ENCODE results near the gene SURF1.
"Not testable (repeated sequence)": the region's sequence is repeated elsewhere in the genome, so short reads cannot be mapped to it uniquely, and the experiment has no call there.

Gene SURF1

DNA sequence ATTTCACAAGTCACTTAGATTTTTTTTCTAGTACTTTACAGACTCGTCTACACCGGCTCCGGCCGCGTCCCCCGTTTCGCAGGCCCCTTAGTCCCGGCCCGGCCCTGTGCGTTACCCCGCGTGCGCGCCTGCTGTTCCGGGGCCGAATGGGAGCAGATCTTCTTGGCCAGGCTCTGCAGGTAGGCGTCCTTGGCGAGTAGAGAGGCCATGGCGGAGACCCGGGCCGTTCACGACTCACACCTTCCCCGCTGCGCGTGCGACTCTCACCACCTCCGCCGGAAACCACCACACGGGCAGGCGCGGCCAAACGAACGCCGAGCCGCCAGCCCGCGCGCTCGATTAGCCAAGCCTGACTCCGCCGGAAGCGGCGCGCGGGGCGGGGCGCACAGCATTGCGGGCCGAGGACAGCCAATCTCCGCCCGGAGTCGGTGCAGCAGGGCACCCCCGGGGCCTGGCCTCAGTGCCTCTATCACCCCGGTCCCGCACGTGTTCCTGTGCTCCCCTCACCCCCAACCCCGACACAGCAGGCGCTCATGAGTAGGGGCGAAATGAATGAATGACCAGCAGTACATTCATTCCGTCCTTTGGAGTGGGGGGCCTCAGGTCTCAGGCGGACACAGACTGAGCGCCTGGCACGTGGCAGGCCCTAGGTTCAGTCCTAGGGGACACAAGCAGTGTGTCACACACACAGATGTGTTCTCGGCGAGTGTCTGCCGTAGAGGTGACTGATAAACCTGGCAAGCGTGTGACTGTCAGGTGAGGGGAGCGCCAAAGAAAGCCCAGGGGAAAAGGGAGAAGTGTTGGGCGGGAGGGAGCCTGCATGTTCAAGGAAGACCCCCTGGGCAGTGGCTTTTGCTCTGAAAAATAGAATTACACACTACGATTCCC lies 20.1 kb downstream of the SURF1 start, which contains the start of gene SURF6:
TSS of gene SURF6 (minus strand) at position 265 of the 888 bp plus-strand sequence. CDS start at position 209, 56 bp downstream.
- TF ChIP-seq, protein P1, sequence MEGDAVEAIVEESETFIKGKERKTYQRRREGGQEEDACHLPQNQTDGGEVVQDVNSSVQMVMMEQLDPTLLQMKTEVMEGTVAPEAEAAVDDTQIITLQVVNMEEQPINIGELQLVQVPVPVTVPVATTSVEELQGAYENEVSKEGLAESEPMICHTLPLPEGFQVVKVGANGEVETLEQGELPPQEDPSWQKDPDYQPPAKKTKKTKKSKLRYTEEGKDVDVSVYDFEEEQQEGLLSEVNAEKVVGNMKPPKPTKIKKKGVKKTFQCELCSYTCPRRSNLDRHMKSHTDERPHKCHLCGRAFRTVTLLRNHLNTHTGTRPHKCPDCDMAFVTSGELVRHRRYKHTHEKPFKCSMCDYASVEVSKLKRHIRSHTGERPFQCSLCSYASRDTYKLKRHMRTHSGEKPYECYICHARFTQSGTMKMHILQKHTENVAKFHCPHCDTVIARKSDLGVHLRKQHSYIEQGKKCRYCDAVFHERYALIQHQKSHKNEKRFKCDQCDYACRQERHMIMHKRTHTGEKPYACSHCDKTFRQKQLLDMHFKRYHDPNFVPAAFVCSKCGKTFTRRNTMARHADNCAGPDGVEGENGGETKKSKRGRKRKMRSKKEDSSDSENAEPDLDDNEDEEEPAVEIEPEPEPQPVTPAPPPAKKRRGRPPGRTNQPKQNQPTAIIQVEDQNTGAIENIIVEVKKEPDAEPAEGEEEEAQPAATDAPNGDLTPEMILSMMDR (conservative IDR thresholded peaks at IDR 0.05; ENCODE audit: low read length): no peak
- DNase-seq (ENCODE audit: low read depth): peak; percentile 87
- H3K4me3 ChIP-seq (ENCODE audit: low read length): peak within 1 kb of the TSS; percentile 94

DNA sequence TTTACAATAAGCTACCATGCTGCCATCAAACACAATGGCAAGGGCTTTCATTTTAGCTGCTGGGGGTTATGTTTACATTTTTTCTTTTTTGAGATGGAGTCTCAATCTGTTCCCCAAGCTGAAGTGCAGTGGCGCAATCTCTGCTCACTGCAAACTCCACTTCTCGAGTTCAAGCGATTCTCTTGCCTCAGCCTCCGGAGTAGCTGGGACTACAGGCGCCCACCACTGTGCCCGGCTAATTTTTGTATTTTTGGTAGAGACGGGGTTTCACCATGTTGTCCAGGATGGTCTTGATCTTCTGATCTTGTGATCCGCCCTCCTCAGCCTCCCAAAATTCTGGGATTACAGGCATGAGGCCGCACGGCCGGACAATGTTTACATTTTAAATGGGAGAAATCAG lies 21.4 kb downstream of the SURF1 start:
- peak overlapping the region; percentile 94 for H3K4me3 ChIP-seq (ENCODE audit: low read length)
- not testable (repeated sequence) for DNase-seq (ENCODE audit: low read depth)

DNA sequence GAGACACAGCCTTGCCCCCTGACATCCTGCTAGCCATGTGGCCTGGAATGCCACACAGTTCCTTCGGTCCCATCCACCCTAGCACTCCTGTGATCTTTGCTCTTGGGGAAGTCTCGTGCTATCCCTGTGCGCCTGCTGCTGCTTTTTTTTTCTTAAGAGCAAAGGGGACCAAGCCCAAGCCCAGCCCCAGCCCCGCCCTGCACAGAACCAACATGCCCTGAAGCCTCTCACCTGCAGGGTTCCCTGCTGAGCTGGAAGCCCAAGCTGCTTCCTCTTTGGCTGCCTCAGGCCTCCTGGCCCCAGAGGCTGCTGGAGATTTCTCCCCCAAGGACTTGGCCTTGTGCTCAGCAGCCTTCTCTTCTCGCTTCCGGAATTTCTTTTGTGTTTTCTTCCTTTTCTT lies 22.1 kb downstream of the SURF1 start:
- H3K4me3 ChIP-seq (ENCODE audit: low read length): no peak overlapping the region
- DNase-seq (ENCODE audit: low read depth): no peak
- TF ChIP-seq, protein P1 (conservative IDR thresholded peaks at IDR 0.05; ENCODE audit: low read length): no peak

DNA sequence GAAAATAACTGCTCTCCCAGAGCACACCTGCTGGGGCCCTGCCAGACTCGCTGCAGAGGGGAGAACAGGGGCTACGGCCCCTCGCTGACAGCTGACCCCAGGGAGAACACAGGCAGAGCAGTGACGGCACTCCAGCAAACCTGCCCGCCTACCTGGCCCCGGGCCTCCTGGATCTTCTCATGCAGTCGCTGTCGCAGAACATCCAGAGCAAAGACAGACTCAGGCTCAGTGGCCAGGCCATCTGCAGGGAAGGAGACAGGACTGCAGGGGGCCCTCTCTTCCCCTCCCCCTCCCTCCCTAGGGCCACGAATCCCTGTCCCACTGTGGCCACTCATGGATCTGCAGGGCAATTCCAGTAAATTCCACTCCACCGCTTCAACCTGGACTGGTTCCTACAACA lies 22.7 kb downstream of the SURF1 start:
- TF ChIP-seq, protein P1 (conservative IDR thresholded peaks at IDR 0.05; ENCODE audit: low read length): no peak
- no peak for DNase-seq (ENCODE audit: low read depth)
- no peak overlapping the region for H3K4me3 ChIP-seq (ENCODE audit: low read length)

DNA sequence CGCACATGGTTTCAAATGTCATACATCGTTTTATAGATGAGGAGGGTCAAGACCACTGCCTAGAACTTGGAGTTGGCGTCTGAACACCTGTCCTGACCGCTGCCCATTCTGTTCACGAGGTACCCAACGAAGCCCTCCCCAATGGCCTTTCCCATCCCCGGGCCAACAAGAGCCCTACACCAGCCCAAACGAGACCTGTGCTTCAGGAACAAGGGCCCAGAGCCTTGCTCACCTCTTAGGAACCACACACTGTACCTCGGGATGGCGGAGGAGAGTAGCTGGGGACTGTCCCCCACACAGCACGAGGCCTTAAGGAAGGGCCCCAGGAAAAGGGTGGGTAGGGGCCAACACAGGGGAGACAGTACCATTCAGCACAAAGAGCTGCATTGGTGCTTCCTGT lies 23.3 kb downstream of the SURF1 start:
- TF ChIP-seq, protein P1 (conservative IDR thresholded peaks at IDR 0.05; ENCODE audit: low read length): no peak
- no peak overlapping the region for H3K4me3 ChIP-seq (ENCODE audit: low read length)
- no peak for DNase-seq (ENCODE audit: low read depth)

DNA sequence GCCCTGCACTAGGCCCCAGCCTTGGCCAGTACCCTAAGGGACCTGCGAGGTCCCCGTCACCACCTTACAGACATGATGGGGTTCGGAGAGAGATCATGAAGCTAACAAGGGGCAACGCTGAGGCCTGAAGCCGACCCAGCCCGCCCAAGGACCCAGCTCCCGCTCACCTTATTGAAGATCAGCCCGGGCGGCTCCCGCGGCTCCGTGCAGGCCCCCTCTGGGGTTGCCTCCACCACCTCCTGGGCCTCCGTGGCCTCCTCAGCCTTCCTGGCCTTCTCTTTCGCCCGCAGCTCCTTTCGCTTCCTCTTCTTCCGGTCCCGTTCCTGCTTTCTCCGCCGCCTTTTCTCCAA lies 23.9 kb downstream of the SURF1 start:
- TF ChIP-seq, protein P1 (conservative IDR thresholded peaks at IDR 0.05; ENCODE audit: low read length): no peak
- DNase-seq (ENCODE audit: low read depth): no peak

DNA sequence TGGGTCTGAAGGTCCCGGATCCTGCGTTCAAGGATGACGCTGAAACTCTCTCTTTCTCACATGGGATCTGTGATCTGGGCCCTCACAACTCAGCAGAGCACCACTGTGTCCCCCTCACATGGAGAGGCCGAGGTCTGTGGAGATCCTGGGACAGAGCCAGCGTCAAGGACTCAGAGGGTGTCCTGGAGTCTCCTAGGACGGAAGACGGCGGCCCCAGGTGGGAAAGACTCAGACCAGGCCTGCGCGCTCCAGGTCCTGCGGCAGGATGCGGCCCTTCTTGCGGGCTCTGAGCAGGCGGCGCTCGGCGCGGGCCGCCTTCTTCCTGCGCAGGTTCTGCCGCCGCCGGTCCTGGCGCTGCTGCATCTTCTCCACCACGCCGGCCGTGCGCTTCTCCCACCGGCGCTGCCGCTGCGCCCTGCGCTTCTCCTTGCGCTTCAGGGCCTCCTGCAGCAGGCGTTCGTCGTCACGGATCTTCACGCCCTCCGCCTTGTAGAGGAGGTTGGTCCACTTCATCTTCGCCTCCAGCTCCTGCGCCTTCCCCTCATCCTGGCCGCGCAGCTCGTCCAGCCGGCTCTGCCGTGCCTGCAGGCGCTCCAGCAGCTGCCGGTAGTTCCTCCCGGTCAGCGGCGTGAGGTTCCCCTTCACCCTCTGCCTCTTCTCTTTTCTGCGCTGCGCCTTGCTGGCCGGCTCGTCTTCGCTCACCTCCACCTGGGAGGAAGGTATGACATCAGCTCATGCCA lies 24.5 kb downstream of the SURF1 start:
- TF ChIP-seq, protein P1 (conservative IDR thresholded peaks at IDR 0.05; ENCODE audit: low read length): no peak
- no peak overlapping the region for H3K4me3 ChIP-seq (ENCODE audit: low read length)
- DNase-seq (ENCODE audit: low read depth): no peak

More for the DNA sequence above, 23.9 kb downstream of the SURF1 start:
- no peak overlapping the region for H3K4me3 ChIP-seq (ENCODE audit: low read length)

Measured in AG10803 (cell line).